Measurements from ENCODE around the gene ARF4.

Gene ARF4

GRCh38 chr3:57605683-57606082 lies 8.5 kb upstream of the ARF4 start:
- no peak overlapping the region for H3K9ac ChIP-seq (ENCODE audit: low read length)
- H3K27ac ChIP-seq (ENCODE audit: low read length) = no peak overlapping the region
- no peak for DNase-seq
- H2AFZ ChIP-seq (ENCODE audit: low read length) = no peak overlapping the region
- H3K79me2 ChIP-seq (ENCODE audit: low read length) = no peaks in the 10 kb centered on the region
- H4K20me1 ChIP-seq (ENCODE audit: insufficient read depth, low read length) = no peaks in the 10 kb centered on the region
- H3F3A ChIP-seq (ENCODE audit: insufficient read depth, low read length) = no peaks in the 10 kb centered on the region
- H3K4me3 ChIP-seq (ENCODE audit: low read length) = no peak overlapping the region
- no peaks in the 10 kb centered on the region for H3K9me2 ChIP-seq (replicated peaks; ENCODE audit: insufficient read depth, low read length)
- H3K9me3 ChIP-seq (replicated peaks; ENCODE audit: insufficient read depth, low read length) = no peaks in the 10 kb centered on the region
- H3K36me3 ChIP-seq (replicated peaks; ENCODE audit: insufficient read depth, low read length) = 0 out of 2 replicates have a peak, but pooled peaks cover 2% of the 10 kb centered on the region
- no peaks in the 10 kb centered on the region for H3K4me1 ChIP-seq (ENCODE audit: low read length)
- TF ChIP-seq EZH2 (optimal IDR thresholded peaks at IDR 0.05; ENCODE audit: low read depth, low read length) (no peak), EZH2phosphoT487 (IDR thresholded peaks at IDR 0.05; ENCODE audit: low read length) (no peak), CTCF (IDR thresholded peaks at IDR 0.05; ENCODE audit: low read length) (no peak)
- H3K4me2 ChIP-seq (ENCODE audit: low read depth, low read length) = no peak overlapping the region
- H3K27me3 ChIP-seq (replicated peaks; ENCODE audit: insufficient read depth, low read length) = no peaks in the 10 kb centered on the region

- Histone ChIP-seq H3K9me3 (replicated peaks; ENCODE audit: insufficient read depth, low read length) (no peaks in the 10 kb centered on the region), H3F3A (ENCODE audit: insufficient read depth, low read length) (no peaks in the 10 kb centered on the region), H3K27me3 (replicated peaks; ENCODE audit: insufficient read depth, low read length) (no peaks in the 10 kb centered on the region), H3K27ac (ENCODE audit: low read length) (no peak overlapping the region), H3K4me3 (ENCODE audit: low read length) (no peak overlapping the region), H3K9ac (ENCODE audit: low read length) (no peak overlapping the region), H3K79me2 (ENCODE audit: low read length) (no peaks in the 10 kb centered on the region), H4K20me1 (ENCODE audit: insufficient read depth, low read length) (no peaks in the 10 kb centered on the region), H3K4me1 (ENCODE audit: low read length) (no peaks in the 10 kb centered on the region), H3K36me3 (replicated peaks; ENCODE audit: insufficient read depth, low read length) (0 out of 2 replicates have a peak, but pooled peaks cover 2% of the 10 kb centered on the region), H2AFZ (ENCODE audit: low read length) (no peak overlapping the region), H3K9me2 (replicated peaks; ENCODE audit: insufficient read depth, low read length) (no peaks in the 10 kb centered on the region), H3K4me2 (ENCODE audit: low read depth, low read length) (no peak overlapping the region)
- TF ChIP-seq EZH2phosphoT487 (IDR thresholded peaks at IDR 0.05; ENCODE audit: low read length) (no peak), CTCF (IDR thresholded peaks at IDR 0.05; ENCODE audit: low read length) (no peak), EZH2 (optimal IDR thresholded peaks at IDR 0.05; ENCODE audit: low read depth, low read length) (no peak)
- no peak for DNase-seq
Observed at GRCh38 chr3:57604971-57605370, 7.8 kb upstream of the ARF4 start.

GRCh38 chr3:57600195-57600594 lies 3.1 kb upstream of the ARF4 start:
- DNase-seq = no peak
- Histone ChIP-seq H2AFZ (ENCODE audit: low read length) (no peak overlapping the region), H4K20me1 (ENCODE audit: insufficient read depth, low read length) (peaks cover 5% of the 10 kb centered on the region), H3K27ac (ENCODE audit: low read length) (no peak overlapping the region), H3K4me2 (ENCODE audit: low read depth, low read length) (no peak overlapping the region), H3K9me2 (replicated peaks; ENCODE audit: insufficient read depth, low read length) (no peaks in the 10 kb centered on the region), H3F3A (ENCODE audit: insufficient read depth, low read length) (peaks cover 21% of the 10 kb centered on the region), H3K9ac (ENCODE audit: low read length) (no peak overlapping the region), H3K79me2 (ENCODE audit: low read length) (peaks cover 30% of the 10 kb centered on the region), H3K36me3 (replicated peaks; ENCODE audit: insufficient read depth, low read length) (peaks cover 2% of the 10 kb centered on the region; the same call in 1 of the 2 replicates), H3K9me3 (replicated peaks; ENCODE audit: insufficient read depth, low read length) (no peaks in the 10 kb centered on the region), H3K27me3 (replicated peaks; ENCODE audit: insufficient read depth, low read length) (no peaks in the 10 kb centered on the region), H3K4me1 (ENCODE audit: low read length) (0 out of 2 replicates have a peak, but pooled peaks cover 2% of the 10 kb centered on the region), H3K4me3 (ENCODE audit: low read length) (no peak overlapping the region)
- no peak for TF ChIP-seq EZH2phosphoT487 (IDR thresholded peaks at IDR 0.05; ENCODE audit: low read length)
- TF ChIP-seq CTCF (IDR thresholded peaks at IDR 0.05; ENCODE audit: low read length) = no peak
- no peak for TF ChIP-seq EZH2 (optimal IDR thresholded peaks at IDR 0.05; ENCODE audit: low read depth, low read length)
